NCI-H1092 (cell line): ENCODE results near the gene CASP6.
A peak's percentile ranks its signal among the peaks of the same experiment; 100 is the strongest.

Experiments used
- DNase-seq: peaks from one replicate; lab custom pipeline; 2025; lab: John Stamatoyannopoulos, UW

The CASP6 gene

DNA sequence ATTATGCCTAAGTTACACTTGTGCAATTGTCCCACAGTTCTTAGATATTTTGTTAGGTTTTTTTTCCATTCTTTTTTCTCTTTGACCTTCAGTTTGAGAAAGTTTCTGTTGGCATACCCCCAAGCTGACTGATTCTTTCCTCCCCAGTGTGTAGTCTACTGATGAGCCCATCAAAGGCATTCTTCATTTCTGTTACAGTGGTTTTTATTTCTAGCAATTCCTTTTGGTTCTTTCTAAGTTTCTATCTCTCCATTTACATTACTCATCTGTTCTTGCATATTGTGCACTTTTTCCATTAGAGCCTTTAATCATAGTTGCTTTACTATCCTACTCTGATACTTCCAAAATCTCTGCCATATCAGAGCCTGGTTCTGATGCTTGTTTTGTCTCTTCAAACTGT is 31.9 kb downstream of the CASP6 start:
- no peak for DNase-seq

DNA sequence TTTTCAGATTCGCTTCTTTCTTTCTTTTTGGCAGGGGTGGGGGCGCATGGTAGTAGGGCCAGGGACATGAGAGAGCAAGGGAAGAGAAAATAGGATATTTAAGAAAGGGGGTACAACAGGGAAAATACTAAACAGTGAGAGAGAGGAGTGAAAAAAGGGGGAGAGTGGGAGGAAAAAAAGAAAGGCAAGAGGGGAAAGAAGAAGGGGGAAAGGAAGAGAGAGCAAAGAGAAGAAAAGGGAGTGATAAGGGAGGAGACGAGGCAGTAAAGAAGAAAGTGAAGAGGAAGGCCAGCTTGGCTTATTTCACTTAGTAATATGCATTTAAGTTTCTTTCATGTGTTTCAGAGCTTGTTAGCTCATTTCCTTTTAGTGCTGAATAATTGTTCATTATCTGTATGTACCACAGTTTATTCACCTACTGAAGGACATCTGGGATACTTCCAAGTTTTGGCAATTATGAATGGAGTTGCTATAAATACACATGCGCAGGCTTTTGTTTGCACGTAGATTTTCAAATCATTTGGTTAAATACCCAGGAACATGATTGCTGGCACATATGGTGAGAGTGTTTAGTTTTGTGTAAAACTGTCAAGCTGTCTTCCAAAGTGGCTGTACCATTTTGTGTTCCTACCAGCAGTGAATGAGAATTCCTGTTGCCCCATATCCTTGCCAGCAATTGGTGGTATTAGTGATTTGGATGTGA is 37.3 kb downstream of the CASP6 start:
- peak; percentile 34 for DNase-seq

DNA sequence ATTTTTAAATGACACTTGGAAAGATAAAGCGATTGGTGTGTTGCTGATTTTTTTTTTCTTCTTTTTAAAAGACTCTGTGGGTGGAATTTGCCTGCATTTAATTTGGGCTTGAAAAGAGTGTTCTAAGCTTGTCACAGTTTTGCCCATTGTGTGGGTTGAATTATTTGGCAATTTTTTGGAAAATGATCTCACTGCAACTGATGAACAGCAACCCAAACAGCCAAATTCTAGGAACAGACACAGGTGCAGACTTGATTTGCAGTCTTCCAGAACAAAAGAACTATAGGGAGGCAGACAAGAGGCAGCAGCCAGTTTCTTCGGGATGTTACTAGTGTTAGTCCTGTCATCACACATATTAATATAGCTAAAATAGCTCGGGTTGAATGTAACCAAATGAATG is 40.5 kb downstream of the CASP6 start:
- DNase-seq: no peak

DNA sequence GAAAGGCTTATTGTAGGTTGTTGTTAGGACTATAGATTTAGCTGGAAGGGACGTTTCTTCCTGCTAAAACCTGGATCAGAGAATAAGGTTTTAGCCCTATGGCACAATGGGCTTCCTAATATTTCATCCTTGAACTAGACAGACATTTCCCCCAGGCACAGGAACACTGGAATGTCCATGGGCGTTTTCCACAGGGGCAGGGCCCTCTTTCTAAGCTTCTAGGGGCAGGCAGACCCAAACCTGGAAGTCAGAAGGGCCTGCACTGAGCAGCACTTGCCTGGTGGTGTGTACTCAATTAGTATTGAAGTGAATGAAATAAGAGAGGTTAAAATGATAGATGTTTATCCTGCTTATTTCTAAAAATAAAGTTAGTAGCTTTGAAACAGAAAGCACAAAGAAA is 41.1 kb downstream of the CASP6 start:
- no peak for DNase-seq

DNA sequence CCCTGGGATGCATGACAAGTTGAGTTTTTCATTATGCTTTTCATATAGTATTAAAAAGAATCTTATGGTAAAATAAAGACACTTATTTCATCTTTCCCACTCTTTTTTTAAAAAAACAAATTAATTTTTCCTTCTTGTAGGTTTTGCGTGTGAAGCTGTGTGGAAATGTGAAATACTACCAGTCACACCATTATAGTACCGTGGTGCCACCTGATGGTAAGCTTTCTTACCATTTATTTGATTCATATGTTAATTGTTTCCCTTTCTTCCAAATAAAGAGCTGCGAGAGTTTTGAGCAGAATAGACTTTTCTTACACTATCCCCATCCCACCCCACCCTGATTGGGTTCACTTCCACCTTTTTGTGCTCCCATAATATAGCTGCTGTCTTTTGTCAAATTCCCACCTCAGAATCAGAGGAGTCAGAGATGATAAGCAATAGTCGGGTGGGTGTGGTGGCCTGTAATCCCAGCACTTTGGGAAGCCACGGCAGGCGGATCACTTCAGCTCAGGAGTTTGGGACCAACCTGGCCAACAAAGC is 44.3 kb downstream of the CASP6 start:
- DNase-seq: no peak

DNA sequence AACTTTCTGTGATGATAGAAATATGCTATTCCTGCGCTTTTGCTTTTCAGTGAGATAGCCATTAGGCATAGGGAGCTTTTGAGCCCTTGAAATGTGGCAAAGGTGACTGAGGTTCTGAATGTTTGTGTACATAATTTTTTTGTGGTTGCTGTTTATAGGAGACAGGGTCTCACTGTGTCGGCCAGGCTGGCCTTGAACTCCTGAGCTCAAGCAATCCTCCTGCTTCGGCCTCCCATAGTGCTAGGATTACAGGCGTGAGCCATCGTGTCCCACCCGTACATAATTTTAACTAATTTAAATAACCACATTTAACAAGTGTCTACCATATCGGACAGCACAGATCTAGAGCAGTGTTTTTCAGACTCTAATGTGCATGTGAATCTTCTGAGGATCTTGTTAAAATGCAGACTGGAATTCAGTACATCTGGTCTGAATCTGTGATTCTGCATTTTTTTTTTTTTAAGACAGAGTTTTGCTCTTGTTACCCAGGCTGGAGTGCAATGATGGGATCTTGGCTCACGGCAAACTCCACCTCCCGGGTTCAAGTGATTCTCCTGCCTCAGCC is 45.3 kb downstream of the CASP6 start:
- DNase-seq: no peak

DNA sequence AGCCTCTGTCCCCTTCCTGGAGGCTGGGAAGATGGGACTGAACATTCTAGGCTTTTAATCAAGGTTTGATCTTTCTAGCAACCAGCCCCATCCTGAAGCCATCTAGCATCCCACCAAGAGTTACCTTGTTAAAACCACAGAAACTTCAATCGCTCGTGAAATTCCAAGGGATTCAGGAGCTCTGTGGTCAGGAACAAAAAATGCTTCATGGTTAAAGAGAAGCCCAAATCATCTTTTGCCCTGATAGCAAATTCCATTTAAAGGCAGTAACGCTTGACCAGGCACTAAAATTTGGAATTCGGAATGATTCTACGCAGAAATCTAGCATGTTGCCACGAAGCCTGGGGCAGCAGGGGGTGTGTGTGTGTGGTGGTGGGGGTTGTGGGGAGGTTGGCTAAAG is 47.8 kb downstream of the CASP6 start:
- no peak for DNase-seq

DNA sequence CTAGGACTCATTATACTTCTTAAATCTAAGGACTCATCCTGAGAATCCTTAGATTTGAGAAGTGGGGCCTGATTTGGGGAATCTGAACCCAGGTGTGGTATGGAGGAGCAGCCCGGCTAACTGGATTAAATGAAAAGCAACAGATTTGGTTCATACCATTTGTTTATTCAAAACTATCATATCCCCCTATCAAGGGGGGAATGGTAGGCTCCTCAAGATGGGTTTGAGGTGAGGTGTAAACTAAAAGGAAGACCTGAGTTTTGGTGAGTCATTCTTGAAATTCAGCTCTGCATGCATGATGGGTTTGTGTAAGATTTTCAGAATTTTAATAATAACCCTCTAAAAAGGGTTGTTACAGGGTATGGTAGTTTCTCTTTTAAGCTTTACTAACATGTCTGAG is 53.4 kb downstream of the CASP6 start:
- no peak for DNase-seq

DNA sequence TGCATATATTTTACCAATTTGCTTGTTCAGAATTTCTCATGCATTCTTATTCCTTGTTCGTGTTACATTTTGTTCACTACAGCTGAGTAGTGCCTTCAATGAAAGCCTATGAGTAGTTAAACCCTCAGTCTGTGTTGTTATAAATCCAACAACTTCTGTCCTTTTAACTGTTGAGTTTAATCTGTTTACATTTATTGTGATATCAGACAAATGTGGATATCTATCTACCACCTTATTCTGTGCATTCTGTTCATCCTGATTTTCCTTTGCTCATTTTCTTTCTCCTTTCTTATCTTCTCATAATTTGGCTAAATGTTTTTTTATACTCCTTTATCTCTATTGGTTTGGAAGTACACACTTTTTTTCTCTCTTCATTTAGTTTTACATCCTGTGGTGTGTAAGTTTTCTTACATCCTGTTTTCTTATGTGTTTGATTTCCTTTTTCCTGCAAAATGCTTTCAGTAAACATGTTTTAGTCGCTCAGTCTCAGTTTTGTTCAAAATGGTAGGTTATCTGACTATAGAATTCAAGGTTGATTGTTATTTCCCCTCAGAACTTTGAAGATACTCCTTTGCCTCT is 54.2 kb downstream of the CASP6 start:
- DNase-seq: no peak

DNA sequence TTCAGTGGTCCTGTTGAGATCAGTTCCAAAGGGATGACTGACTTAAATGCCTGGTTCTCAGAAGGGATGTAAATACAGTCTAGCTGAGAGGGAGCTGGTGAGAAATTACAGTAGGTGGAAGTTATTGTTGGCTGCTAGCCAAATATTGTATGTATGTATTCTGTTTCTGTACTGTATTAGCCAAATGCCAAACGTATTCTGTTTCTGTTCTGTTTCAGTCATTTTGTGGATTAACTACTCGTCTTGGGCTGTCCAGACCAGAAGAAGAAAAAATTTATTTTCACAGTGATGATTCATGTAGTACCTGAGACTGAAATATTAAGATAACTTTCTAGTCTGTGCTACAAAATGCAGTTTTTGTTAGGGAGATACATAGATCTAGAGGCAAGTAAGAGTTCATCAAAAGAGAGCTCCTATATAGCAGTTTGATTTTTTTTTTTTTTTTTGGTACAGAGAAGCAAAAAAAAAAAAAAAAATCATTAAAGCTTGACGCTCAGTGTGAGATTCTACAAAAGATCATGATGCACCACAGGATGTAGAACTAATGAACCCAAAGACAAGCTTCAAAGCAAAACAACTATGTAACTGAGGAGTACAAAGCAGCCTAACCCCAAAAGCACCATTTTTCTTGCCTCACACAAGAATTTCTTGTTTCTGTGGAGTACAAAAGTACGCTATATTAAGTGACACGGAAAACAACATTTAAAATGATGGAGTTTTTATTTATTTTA is 54.8 kb downstream of the CASP6 start:
- DNase-seq: no peak

DNA sequence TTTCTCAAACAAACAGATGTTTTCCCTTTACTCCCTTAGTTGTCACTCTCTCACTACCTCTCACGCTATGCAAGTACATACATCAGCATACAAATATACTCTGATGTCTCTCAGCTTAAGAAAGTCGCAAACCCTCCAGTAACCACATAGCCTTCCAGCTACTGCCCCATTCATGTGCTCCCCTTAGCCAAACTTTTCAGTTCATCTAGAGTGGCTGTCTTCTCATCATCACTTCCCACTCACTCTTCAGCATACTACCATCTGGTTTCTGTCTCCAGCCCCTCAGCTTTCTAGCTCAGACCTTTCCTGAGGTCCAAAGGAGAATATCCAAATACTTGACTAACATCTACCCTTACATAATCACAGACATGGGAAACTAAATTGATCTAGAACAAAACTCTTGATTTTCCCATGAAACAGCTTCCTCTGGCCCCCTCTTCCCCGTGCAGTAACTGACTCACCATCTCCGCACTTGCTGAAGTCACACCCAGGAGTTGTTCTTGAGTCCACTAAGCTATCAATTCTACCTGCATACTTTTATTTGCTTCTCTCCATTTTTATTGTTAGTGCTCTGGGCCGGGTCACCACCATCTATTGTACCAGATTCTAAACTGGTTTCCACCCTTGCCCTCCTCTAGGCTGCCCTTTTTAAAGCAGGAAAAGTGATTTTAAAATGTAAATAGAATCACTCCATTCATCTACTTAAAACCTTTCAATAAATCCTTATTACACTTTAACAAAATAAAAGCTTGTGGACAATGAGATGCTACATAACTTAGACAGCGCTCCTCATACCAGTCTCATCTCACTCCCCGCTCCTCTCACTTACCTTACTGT is 57.2 kb downstream of the CASP6 start:
- DNase-seq: no peak

DNA sequence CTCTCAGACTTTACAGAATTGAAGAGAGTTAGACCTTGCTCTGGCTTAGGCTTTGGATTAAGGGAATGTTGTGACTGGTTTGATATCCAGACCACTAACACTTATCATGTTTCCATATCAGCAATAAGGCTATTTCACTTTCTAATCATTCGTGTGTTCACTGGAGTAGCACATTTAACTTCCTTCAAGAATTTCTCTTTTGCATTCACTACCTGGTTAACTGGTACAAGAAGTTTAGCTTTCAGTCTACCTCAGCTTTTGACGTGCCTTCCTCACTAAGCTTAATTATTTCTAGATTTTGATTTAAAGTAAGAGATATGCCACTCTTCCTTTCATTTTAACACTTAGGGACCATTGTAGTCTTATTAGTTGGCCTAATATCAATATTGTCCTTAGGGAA is 62.6 kb downstream of the CASP6 start:
- no peak for DNase-seq
